OCI-LY7 (cell line): ENCODE data around the gene SMG9.

Experiments used
- EZH2phosphoT487 ChIP-seq: fragments of 200-600 bp; sonication (generic); IDR thresholded peaks from 2 replicates; pipeline ENCODE4 v1.6.1; 2018; ENCODE audit warnings: low read depth, borderline replicate concordance, mild to moderate bottlenecking, mixed run types, antibody characterized with exemption, low read length, moderate library complexity, mixed read lengths
- TF ChIP-seq, protein P1 (sequence below): fragments of 200-600 bp; sonication (generic); conservative IDR thresholded peaks from 2 replicates; pipeline ENCODE4 v1.5.1; 2014; ENCODE audit warnings: mild to moderate bottlenecking, antibody characterized with exemption, low read length, moderate library complexity, mixed read lengths

DNA sequence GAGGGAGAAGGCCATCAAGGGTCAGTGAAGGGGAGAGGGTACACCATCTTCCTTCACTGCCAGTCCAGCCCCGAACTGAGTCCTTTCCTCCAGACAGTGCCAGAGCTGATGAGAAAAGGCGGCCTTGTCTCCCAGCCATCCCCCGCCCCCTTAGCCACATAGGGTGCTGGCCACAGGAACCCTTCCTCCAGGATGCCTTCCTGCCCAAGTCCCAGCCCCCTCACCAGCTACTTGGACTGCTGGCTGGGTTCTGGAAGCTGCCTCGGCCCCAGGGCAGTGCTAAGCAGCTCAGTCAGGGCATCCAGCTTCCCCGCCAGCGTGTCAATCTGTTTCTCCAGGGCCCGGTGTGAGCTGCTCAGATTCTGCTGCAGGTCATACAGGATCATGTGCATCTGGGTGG is 12.6 kb upstream of the SMG9 start:
- TF ChIP-seq, protein P1, sequence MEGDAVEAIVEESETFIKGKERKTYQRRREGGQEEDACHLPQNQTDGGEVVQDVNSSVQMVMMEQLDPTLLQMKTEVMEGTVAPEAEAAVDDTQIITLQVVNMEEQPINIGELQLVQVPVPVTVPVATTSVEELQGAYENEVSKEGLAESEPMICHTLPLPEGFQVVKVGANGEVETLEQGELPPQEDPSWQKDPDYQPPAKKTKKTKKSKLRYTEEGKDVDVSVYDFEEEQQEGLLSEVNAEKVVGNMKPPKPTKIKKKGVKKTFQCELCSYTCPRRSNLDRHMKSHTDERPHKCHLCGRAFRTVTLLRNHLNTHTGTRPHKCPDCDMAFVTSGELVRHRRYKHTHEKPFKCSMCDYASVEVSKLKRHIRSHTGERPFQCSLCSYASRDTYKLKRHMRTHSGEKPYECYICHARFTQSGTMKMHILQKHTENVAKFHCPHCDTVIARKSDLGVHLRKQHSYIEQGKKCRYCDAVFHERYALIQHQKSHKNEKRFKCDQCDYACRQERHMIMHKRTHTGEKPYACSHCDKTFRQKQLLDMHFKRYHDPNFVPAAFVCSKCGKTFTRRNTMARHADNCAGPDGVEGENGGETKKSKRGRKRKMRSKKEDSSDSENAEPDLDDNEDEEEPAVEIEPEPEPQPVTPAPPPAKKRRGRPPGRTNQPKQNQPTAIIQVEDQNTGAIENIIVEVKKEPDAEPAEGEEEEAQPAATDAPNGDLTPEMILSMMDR = no peak
- no peak for TF ChIP-seq EZH2phosphoT487
